GM12865 (cell line): Measurements from ENCODE around the gene H2AZ1.
"Not testable (repeated sequence)": the region's sequence is repeated elsewhere in the genome, so short reads cannot be mapped to it uniquely, and the experiment has no call there.

Source experiments
- DNase-seq: peaks from one replicate; pipeline ENCODE4 v3.0.0; 2010; ENCODE audit warnings: low read depth
- H3K4me3 ChIP-seq: 2 replicates; pipeline ENCODE4 v1.5.1; 2011; ENCODE audit warnings: mild to moderate bottlenecking, low read depth, low read length, control low read depth
- TF ChIP-seq, protein P1 (sequence below): IDR thresholded peaks from 2 replicates; pipeline ENCODE4 v1.5.1; 2011; ENCODE audit warnings: low read length, control low read depth, low read depth, inconsistent platforms; ENCODE audit not compliant: insufficient read depth; ENCODE audit errors: missing control alignments

Gene H2AZ1

DNA sequence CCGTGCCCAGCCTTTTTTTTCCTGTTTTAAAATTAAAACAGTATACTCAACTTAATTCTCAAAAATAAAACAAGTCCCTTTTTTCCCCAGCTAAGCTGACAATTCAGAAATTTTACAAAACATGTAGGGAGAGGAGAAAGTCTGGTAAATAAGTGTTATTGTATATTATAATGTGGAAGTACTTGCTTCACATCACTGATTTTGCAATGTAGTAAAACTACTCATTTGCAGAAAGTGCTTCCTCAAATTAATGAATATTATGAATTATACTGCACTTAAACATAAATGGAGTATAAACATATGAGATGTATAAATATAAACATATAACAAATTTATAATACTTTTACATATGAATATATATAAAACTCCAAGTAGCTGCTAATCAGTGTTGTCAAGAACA, 11.6 kb upstream of the H2AZ1 start:
- TF ChIP-seq, protein P1, sequence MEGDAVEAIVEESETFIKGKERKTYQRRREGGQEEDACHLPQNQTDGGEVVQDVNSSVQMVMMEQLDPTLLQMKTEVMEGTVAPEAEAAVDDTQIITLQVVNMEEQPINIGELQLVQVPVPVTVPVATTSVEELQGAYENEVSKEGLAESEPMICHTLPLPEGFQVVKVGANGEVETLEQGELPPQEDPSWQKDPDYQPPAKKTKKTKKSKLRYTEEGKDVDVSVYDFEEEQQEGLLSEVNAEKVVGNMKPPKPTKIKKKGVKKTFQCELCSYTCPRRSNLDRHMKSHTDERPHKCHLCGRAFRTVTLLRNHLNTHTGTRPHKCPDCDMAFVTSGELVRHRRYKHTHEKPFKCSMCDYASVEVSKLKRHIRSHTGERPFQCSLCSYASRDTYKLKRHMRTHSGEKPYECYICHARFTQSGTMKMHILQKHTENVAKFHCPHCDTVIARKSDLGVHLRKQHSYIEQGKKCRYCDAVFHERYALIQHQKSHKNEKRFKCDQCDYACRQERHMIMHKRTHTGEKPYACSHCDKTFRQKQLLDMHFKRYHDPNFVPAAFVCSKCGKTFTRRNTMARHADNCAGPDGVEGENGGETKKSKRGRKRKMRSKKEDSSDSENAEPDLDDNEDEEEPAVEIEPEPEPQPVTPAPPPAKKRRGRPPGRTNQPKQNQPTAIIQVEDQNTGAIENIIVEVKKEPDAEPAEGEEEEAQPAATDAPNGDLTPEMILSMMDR, result no peak
- no peak for DNase-seq
- H3K4me3 ChIP-seq, result no peak overlapping the region

DNA sequence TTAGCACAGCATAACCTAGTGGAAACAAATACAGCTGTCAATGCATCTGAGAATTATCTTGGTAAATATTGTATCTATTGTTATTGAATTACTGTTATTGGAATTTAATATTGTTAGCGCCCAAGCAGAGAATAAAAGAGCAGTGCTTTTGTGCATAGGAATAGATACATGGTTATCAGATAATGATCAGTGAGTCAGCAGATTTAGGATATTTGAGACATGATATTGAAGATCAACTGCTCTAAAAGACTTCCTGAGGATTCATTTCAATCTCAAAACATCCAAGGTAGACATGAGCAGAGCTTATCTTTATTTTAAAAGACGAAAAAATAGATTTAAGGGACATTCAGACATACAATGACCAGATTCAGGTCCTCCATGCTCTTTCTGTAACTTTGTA, 10.6 kb upstream of the H2AZ1 start:
- TF ChIP-seq, protein P1, result no peak
- H3K4me3 ChIP-seq, result no peak overlapping the region

DNA sequence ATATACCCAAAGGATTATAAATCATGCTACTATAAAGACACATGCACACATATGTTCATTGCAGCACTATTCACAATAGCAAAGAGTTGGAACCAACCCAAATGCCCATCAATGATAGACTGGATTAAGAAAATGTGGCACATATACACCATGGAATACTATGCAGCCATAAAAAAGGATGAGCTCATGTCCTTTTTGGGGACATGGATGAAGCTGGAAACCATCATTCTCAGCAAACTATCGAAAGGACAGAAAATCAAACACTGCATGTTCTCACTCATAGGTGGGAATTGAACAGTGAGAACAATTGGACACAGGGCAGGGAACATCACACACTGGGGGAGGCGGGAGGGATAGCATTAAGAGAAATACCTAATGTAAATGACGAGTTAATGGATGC, 8.1 kb upstream of the H2AZ1 start:
- H3K4me3 ChIP-seq, DNase-seq: not testable (repeated sequence)

More for the DNA sequence above, 10.6 kb upstream of the H2AZ1 start:
- no peak for DNase-seq

DNA sequence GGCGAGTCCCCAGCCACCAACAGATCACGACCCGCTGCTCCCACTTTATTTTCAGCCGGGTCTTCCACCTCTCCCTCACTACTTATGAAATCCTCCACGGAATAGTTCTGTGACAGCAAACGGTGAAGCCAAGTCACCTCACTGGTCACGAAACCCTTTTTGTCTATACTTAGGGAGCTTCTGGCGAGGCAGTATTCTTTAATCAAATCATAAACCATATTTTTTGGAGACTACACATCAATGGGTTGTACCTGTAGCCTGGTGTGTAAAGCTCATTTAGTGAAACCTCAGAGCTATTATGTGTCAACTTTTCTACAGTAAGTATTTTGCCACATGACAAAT, 809 bp upstream of the H2AZ1 start:
- peak overlapping the region; percentile 96 for H3K4me3 ChIP-seq
- TF ChIP-seq, protein P1, result no peak

DNA sequence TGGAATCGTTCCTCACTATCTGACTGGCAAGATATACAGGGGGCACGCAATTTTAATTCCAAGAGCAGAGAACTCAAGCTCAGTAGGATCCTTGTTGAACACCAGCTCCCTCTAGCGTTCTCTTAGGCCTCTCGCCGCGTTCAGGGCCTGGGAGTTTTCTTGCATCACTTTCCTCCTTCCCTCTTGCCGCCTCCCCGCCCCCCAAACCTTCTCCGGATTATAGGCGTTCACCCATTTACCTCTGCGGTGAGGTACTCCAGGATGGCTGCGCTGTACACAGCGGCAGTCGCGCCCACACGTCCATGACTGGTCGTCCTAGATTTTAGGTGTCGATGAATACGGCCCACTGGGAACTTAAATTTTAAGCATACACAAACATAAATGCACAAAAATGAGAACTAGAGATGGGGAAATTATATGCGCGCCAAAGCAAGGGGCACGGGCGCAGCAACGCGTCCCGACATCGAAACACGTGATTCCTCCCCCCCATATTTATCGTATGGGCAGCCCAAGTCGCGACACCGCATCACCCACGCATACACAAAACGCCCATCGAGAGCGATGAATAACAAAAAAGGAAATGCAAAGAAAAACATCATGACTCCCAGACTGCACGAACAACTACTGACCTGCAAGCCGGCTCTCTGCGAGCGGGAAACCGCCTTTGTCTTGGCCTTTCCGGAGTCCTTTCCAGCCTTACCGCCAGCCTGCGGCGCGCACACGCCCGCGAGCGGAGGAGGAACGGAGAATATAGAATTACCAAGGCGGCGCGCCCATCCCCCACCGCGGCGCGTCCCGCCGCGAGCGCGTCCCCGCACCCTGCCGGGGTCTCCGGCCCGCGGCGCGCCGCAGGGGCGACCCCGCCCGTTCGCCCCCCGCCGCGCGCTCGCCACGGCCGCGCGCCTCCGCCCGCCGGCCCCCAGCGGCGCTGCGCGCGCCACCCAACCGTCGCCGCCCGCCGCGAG, 759 bp downstream of the H2AZ1 start:
- peak; percentile 94 for DNase-seq
- TF ChIP-seq, protein P1, result peak; percentile 86
- peak overlapping the region; percentile 99 for H3K4me3 ChIP-seq

More for the DNA sequence above, 809 bp upstream of the H2AZ1 start:
- peak; percentile 16 for DNase-seq

DNA sequence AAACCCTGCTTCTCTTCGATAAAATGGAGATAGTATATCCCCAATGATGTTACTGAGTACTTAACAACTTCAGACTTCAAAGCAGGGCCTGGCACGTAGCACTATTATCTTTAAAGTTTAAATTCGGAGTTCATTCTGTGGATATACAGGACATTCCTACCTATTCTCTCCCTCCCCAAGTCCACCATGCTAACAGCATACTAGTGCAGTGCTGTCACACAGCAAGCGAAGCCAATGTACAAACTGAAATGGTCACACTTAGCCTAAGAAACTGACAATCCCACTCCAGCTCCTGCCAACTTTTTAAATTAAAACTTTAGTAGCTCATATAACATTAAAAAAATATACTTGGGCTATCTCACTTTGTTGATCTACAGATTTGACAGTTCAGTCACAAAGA, 2.5 kb downstream of the H2AZ1 start:
- TF ChIP-seq, protein P1, result no peak
- DNase-seq, result no peak
- peak overlapping the region; percentile 83 for H3K4me3 ChIP-seq

DNA sequence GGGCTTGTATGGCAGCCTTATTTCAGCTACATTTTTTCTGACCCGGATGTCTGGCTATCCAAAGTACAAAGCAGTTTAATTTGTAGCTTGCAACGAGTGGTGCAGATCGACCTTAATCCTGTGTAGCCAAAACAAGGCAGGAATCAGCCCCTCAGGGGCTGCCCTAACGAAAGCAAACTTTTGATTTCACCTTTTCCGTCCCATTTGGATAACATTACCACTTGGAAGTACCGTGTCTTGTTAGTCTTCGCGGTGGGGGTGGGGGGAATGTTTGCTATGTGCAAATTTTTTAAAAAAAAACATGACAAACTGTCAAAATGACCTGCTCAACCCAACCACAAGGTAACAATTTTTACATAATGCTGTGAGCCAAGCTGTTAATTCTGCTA, 2.9 kb downstream of the H2AZ1 start:
- peak overlapping the region; percentile 83 for H3K4me3 ChIP-seq
- TF ChIP-seq, protein P1, result no peak
- no peak for DNase-seq
